Anterior cingulate cortex (tissue), 58 donors: ENCODE results near the gene STPG2.
"Not testable (repeated sequence)": the region's sequence is repeated elsewhere in the genome, so short reads cannot be mapped to it uniquely, and the experiment has no call there.

Experiments
- DNase-seq, 58 donors: peaks; one replicate each; lab custom pipeline; 2025; lab: John Stamatoyannopoulos, UW

The STPG2 gene

DNA sequence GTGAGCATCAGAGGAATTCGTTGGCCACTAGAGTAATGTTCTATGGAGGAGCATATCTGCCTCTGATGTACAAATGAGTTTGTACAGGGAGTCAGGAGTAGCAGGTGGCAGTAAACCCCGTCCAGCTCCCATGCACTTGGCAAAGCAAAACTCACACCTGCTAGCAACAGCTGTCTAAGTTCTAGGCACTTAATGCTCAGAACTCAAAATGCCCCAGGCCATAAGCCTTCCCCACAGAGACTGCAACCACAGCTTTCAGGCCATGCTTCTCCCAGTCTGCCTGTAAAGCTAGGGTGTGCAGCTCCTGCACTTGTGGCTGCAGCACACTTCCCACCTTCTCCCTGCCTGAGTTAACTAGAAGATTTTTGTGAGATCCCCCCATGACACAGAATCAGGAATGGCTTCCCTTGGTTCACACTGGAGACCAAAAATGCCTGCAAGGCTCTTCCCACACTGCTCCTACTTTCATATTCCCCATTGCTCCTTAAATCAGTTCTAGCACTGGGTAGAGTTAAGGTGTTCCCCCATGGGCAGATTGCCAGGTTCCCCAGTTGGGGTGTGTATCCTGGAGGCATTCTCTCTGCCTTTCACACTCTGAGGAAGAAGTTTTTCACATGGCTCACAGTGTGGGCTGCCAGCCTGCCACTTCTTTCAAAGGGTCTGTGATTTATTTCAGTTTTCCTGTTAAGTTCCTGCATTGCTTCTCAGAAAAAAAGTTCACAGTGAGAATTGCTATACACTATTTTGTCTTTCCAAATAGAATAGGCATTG is 189.9 kb downstream of the STPG2 start:
- DNase-seq = no peak

DNA sequence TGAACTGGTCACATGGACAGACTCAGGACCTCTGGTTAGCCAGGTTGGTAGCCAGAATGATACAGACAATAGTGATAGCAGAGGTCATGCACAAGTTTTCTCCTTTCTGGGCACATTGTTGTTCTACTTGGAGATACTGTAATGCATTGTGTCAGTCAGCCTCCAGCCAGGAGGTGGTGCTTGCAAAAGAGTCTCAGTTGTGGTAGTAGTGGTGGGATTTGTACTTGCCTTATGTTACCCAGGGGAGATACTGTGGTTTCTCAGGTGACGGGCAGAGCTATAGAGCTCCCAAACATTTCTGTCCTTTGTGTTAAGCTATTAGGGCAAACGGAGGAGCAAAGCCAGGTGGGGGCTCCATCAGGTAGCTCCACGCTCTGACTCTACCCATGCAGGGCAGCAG is 190.5 kb downstream of the STPG2 start:
- no peak for DNase-seq

DNA sequence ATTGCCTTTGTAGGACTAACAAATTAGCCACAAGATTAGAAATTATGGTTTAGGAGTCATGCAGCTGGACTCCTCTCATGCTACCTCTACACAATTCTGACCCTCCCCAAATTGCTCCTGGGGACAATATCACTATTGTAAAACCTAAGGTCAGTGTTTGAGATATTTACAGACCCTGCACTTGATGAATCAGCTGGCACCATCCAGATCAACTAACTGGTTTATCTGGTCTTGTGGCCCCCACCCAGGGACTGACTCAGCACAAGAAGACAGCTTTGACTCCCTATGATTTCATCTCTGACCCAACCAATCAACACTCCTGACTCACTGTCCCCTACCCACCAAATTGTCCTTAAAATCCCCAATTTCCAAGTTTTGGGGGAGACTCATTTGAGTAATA is 192.4 kb downstream of the STPG2 start:
- DNase-seq = no peak

DNA sequence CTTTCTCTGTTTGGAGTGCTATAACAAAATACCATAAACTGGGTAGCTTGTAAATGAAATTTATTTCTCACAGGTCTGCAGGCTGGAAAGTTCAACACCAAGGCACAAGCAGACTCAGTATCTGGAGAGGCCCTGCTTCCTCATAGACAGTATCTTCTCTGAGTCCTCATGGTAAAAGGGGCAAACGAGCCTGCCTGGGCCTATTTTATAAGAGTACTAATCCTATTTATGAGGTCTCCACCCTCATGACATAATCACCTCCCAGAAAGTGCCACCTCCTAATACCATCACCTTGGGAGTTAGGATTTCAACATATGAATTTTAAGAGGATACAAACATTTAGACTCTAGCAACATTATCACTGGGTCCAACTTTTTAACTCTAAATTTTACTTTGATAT is 200.3 kb downstream of the STPG2 start:
- no peak for DNase-seq

DNA sequence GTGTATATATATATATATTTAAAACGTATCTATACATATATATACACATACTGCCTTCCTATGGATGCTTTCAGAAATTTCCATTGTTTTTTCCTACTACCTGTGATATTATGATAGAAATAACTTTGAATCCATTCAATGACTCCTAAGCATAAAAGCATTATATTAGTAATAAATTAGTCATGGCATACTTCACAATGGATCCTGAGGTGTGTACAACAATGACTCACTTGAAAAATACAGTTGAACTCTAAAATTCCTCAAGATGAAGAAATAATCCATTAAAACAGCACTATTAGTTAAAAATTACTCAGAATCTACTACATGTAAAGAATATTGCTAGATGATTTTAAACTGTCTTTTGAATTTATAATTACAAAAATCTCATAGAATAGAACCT is 201.1 kb downstream of the STPG2 start:
- DNase-seq = no peak

GRCh38 chr4:97938141-97938540 is 205.1 kb downstream of the STPG2 start:
- no peak for DNase-seq

GRCh38 chr4:97924341-97924958 is 218.8 kb downstream of the STPG2 start:
- no peak for DNase-seq

- no peak for DNase-seq
Observed at GRCh38 chr4:97923096-97923495, 220.2 kb downstream of the STPG2 start.

- no peak for DNase-seq
Observed at GRCh38 chr4:97917115-97917514, 226.2 kb downstream of the STPG2 start.

DNA sequence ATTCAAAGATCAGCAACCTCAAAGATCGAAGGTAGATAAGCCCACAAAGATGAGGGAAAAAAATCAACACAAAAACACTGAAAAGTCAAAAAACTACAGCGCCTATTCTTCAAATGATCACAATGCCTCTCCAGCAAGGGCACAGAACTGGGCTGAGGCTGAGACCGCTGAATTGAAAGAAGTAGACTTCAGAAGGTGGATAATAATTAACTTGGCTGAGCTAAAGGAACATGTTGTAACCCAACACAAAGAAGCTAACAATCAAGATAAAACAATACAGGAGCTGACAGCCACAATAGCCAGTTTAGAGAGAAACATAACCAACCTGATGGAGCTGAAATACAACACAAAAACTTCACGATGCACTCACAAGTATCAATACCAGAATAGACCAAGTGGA is 231.1 kb downstream of the STPG2 start:
- no peak for DNase-seq

- DNase-seq = no peak
Observed at GRCh38 chr4:97911236-97911906, 231.9 kb downstream of the STPG2 start.

GRCh38 chr4:97910005-97910404 is 233.3 kb downstream of the STPG2 start:
- DNase-seq = no peak

DNA sequence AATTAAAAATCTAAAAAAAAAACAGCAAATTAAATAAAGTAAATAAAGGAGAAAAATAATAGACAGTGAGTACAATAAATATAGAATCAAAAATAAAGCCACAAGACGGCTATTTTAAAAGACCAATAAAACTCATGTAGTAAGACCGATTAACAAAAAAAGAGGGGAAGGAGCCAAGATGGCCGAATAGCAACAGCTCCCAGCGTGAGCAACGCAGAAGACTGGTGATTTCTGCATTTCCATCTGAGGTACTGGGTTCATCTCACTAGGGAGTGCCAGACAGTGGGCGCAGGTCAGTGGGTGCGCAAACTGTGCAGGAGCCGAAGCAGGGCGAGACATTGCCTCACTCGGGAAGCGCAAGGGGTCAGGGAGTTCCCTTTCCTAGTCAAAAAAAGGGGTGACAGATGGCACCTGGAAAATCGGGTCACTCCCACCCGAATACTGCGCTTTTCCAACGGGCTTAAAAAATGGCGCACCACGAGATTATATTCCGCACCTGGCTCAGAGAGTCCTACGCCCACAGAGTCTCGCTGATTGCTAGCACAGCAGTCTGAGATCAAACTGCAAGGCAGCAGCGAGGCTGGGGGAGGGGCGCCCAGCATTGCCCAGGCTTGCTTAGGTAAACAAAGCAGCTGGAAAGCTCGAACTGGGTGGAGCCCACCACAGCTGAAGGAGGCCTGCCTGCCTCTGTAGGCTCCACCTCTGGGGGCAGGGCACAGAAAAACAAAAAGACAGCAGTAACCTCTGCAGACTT is 239.7 kb downstream of the STPG2 start:
- not testable (repeated sequence) for DNase-seq

DNA sequence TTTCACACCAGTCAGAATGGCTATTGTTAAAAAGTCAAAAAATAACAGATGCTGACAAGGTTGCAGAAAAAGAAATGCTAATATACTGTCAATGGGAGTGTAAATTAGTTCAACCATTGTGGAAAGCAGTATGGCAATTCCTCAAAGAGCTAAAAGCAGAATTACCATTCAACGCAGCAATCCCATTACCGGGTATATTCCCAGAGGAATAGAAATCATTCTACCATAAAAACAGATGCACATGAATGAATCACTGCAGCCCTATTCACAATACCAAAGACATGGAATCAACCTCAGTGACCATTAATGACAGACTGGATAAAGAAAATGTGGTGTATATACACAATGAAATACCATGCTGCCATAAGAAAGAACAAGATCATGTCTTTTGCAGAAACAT is 243.0 kb downstream of the STPG2 start:
- no peak for DNase-seq

DNA sequence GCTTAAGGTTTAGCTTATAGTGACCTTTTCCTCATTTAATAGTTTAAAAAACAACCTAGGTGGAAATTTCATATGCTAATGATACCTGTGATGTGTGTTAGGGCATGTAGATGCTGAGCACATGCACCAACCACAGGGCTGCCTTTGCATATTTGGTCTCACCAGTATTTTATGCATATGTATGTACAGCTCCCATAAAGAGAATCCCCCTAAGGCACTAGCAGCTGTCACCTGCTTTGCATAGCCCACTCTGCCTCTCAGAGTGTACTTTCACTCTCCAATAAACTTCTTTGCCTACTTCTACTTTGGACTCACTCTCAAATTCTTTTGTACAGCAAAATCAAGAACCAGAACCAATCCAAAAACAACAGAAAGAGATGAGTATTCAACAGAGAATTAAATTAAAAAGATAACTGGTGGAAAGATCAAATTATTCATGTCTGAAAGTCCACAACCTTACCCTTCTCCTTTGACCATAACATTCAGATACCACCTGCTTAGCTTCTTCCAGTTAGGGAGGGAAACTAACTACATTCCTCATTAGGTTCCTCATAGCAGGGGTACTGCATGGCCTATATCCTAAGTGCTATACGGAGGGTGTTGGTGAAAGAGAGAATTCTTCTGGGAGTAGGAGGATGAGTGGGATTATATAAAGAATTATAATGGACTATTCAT is 250.5 kb downstream of the STPG2 start:
- no peak for DNase-seq

DNA sequence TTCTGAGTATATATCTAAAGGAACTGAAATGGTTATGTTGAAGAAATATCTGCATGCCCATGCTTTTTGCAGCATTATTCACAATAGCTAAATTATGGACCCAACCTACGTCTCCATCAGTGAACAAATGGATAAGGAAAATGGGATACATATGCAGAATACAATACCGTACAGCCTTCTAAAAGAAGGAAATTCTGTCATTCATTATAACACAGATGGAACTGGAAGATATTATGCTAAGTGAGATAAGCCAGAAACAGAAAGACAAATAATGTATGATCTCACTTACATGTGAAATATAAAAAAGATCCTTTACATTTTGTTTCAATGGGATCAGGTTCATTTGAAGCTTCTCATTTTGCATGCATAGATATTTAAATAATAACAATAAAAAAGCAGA is 263.3 kb downstream of the STPG2 start:
- DNase-seq = no peak

- no peak for DNase-seq
Observed at GRCh38 chr4:97868097-97868496, 275.2 kb downstream of the STPG2 start.

GRCh38 chr4:97867557-97868091 is 275.7 kb downstream of the STPG2 start:
- no peak for DNase-seq

DNA sequence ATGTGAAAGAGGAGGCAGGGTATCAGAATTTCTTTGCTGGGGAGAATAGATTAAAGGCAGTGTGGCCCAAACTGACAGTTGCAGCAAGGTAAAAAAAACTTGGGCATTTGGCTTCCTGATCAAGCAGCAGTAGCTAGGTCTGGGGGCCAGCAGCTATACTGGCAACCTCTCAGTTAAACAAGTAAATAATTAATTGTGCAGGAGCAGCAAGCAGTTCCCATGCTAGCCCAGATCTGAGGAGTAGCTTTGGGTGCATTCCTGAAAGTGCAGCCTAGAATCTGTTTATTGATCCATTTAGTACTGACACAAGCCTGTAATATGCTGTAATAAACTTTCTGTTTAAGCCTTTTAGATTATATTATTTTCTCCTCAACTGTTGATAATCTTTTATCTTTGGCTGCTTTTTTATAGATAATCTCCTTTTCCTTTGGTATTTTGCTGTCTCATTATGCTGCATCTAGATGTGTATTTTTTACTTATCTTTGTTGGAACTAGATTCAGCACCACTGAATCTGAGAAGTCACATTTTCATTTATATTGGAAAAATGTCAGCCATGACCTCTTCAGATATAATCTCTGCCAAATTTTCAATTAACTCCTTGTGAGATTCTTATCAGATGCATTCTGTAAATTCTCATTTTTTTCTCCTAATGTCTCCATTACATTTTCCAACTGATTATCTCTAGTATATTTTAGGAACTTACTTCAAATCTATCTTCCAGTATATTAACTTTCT is 276.3 kb downstream of the STPG2 start:
- DNase-seq = no peak

DNA sequence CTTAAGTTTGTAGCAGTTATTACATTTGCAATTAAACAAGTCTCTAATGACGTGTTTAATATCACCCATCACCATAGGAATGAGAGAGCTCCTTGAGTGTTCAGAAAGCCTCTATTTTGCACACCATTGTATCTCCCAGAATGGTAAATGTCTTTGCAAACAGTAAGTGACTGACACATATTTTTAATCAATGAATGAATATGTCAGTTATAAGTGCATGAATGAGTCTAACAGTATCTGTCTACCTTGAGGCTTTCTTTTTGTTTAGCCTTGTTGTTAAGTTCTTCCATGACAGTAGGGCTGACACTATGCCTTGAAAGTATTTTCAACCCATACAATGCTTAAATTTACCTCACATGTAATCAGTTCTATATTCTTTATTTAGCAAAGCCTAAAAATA is 292.2 kb downstream of the STPG2 start:
- DNase-seq = no peak
